ENCODE measurements around the gene PSG4. TPM values are rescaled to one million over a fixed set of nuclear protein-coding genes. Genes with fewer than 3 reads are reported as not detected.
"Not testable (repeated sequence)": the region's sequence is repeated elsewhere in the genome, so short reads cannot be mapped to it uniquely, and the experiment has no call there.

Gene PSG4
- not detected for total RNA-seq
- long read RNA-seq = 0 reads

DNA sequence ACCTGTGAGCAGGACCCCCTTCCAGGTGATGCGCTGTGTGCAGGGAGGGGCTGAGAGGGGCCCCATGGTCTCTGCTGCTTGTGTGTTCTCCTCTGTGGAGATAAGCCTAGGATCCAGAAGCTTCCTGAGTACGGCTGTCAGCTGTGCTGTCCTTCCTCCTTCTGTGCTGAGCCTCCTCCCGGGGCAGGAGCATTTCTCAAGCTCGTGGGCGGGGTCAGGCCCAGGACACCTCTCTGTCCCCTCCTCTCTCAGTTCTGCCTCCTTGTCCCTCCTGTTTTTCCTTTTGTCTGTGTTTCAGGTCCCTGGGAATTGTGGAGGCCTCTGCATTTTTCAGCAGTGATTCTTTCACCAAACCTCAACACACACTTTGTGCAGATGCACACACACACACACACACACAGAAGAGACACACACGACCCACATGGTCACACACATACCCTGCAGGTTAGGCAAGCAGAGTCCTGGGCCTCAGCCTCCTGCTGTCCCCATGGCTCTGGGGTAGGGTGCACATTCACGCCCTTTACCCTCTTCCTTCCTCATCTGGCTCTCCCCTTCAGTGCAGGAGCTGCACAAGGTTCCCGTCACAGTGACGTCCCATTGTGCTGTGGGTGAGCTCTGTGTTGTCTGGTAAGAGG, at the start of gene PSG4:
TSS of gene PSG4 (minus strand) at position 168 of the 635 bp plus-strand sequence. CDS start at position 66, 102 bp downstream.
- DNase-seq; ATAC-seq (ENCODE audit: poor library complexity); intact Hi-C loops (cut with DNase I): not testable (repeated sequence)

DNA sequence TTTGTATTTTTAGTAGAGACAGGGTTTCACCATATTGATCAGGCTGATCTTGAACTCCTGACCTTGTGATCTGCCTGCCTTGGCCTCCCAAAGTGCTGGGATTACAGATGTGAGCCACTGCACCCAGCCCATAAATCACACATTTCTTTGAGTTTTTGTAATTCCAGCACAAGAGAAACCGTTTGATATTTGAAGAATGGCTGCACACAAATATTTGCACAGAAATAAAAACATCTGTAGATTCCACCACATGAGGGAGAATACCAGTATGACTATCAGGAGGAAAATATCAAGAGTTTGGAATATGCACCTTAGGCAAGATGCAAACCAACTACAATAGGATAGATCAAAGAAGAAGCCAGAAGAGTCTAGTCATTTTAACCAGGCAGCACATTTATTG, 46.0 kb upstream of the PSG4 start:
- intact Hi-C loops (cut with DNase I); ATAC-seq (ENCODE audit: poor library complexity); DNase-seq: not testable (repeated sequence)

DNA sequence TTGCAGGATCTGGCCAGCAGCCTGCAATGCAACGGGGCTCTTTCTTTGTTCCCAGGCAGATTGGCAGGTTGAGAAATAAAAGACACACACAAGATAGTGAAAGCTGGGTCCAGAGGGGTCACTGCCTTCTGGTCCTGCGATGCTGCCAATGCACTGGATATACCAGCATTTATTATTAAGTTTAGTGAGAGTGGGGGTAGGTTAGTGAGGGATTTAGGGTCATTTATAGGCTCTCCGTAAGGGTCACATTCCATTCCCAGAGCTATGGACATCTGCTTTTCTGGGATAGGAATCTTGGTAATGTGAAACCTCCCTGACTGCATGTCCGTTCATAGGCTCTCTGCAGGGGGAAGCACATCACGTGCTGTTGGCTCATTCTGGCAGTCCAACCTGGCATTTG, 44.9 kb upstream of the PSG4 start:
- ATAC-seq (ENCODE audit: poor library complexity); intact Hi-C loops (cut with DNase I); DNase-seq: not testable (repeated sequence)

DNA sequence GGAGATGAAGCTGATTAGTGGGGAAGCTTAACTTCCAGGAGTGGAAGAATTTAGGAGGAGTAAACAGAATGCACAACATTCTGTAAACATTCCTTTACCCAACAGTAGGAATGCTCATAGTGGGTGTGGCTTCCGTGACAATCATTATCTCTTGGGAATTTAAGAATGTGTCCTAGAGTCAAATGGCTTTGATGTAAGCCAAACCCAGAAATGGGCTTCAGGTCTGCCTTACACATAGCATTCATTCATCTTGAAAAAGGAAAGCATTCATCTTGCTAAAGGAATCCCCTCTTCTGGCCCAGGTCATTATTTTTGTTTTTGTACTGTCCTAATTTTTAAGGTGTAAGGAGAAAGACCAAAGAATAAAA, 43.2 kb upstream of the PSG4 start:
- intact Hi-C loops (cut with DNase I); DNase-seq; ATAC-seq (ENCODE audit: poor library complexity): not testable (repeated sequence)

DNA sequence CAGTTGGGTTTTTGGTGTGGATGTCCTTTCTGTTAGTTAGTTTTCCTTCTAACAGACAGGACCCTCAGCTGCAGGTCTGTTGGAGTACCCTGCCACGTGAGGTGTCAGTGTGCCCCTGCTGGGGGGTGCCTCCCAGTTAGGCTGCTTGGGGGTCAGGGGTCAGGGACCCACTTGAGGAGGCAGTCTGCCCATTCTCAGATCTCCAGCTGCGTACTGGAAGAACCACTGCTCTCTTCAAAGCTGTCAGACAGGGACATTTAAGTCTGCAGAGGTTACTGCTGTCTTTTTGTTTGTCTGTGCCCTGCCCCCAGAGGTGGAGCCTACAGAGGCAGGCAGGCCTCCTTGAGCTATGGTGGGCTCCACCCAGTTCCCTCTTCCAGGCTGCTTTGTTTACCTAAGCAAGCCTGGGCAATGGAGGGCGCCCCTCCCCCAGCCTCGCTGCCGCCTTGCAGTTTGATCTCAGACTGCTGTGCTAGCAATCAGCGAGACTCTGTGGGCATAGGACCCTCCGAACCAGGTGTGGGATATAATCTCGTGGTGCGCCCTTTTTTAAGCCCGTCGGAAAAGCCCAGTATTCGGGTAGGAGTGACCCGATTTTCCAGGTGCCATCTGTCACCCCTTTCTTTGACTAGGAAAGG, 41.9 kb upstream of the PSG4 start:
- DNase-seq; ATAC-seq (ENCODE audit: poor library complexity); intact Hi-C loops (cut with DNase I): not testable (repeated sequence)

DNA sequence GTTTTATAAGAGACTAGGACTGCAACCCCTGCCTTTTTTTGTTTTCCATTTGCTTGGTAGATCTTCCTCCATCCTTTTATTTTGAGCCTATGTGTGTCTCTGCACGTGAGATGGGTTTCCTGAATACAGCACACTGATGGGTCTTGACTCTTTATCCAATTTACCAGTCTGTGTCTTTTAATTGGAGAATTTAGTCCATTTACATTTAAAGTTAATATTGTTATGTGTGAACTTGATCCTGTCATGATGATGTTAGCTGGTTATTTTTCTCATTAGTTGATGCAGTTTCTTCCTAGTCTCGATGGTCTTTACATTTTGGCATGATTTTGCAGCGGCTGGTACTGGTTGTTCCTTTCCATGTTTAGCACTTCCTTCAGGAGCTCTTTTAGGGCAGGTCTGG, 40.4 kb upstream of the PSG4 start:
- intact Hi-C loops (cut with DNase I) = not testable (repeated sequence)

DNA sequence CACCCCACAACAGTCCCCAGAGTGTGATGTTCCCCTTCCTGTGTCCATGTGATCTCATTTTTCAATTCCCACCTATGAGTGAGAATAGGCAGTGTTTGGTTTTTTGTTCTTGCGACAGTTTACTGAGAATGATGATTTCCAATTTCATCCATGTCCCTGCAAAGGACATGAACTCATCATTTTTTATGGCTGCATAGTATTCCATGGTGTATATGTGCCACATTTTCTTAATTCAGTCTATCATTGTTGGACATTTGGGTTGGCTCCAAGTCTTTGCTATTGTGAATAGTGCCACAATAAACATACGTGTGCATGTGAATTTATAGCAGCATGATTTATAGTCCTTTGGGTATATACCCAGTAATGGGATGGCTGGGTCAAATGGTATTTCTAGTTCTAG, 36.8 kb upstream of the PSG4 start:
- intact Hi-C loops (cut with DNase I); DNase-seq: not testable (repeated sequence)

More for the DNA sequence above, 40.4 kb upstream of the PSG4 start:
- ATAC-seq (ENCODE audit: poor library complexity); DNase-seq: not testable (repeated sequence)

GRCh38 chr19:43238213-43238612, 32.8 kb upstream of the PSG4 start:
- intact Hi-C loops (cut with DNase I); DNase-seq; ATAC-seq (ENCODE audit: poor library complexity): not testable (repeated sequence)

More for the DNA sequence above, 36.8 kb upstream of the PSG4 start:
- not testable (repeated sequence) for ATAC-seq (ENCODE audit: poor library complexity)

- DNase-seq; ATAC-seq (ENCODE audit: poor library complexity); intact Hi-C loops (cut with DNase I): not testable (repeated sequence)
Measured at GRCh38 chr19:43235686-43236085, 30.2 kb upstream of the PSG4 start.

GRCh38 chr19:43229315-43229714, 23.9 kb upstream of the PSG4 start:
- ATAC-seq (ENCODE audit: poor library complexity) (no peak), DNase-seq (no peak)
- intact Hi-C loops (cut with DNase I) = no loop called here

DNA sequence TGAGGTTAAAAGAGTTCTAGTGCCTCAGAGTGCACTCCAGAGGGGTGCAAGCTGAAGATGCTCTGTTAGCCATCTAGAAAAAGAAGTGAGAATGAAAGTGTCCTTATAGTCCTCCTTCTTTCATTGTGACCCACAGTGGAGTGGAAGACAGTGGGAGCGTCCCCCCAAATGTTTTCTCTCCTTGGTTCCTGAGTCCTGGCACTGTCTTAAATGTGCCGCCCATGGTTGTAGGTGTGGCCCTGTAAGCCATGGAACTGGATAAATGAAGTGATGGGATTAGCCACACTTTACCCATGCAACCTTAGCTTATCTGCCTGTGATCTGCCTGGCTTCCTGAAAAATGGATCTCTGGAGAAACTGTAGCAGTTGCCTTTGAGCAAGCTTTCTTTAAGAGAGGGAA, 23.3 kb upstream of the PSG4 start:
- intact Hi-C loops (cut with DNase I); ATAC-seq (ENCODE audit: poor library complexity); DNase-seq: not testable (repeated sequence)

DNA sequence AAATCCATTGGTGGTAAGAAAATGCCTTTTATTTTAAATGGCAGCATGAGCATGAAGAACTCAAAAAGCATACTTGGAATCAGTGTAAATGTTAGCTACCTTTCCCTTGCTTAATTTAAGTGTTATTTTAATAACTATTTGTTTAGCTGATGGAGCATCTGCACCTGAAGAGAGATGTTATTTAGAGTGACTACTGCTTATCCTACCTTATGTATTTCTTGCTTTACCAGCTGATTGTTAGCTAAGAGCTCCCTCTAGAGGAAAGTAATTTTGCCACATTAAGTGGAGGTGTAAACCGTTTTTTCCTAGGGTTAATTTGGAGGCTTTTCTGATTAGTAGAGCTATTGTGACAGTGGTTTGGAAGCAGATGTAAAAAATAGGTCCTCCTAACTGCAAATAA, 21.5 kb upstream of the PSG4 start:
- ATAC-seq (ENCODE audit: poor library complexity); intact Hi-C loops (cut with DNase I); DNase-seq: not testable (repeated sequence)

DNA sequence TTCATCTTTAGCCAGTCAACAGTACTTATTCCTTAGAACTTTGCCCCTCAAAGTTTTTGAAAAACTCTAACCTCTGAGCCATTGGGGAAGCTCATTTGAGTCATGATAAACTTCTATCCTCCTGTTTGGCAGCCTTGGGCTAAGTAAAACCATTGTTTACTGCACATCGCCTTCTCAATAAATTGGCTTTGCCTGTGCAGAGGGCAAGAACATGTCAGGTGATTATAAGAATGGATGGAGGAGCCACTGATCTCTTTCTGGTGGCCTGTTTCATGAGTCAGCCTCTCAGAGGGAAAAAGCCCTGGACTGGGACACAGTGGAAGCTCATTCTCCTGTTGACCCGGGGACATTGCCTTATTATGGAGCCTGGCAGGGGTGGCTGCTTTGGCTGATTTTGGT, 19.4 kb upstream of the PSG4 start:
- intact Hi-C loops (cut with DNase I) = no loop called here
- no peak for DNase-seq
- ATAC-seq (ENCODE audit: poor library complexity) = no peak

DNA sequence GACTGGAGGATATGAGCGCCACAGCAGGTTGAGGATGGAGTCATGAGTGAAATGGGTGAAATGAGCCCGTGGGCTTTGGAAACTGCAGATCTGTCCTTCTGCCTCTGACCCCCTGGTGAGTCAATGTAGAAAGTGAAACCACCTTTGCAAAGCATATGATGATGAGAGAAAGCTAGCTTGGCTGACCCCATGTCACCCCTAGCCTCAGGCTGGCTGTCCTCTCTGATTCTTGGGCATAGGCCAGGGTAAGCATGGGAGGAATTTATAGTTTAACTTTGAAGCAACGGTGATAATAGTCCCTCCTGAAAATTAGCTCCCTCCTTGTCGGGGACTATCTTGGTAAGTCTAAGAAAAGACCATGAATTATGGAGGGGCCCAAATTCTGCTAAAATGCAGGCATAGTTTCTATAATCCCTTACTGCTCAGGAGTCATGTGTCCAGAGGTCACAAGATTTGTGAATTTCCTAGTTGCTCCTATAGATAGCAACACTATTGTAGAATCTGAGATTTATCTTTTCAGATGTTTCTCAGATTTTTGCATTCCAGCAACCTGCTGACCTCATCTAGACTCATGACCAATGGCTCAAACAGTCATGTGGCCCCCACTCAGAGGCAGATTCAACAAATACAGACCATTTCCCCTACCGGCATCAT, 18.9 kb upstream of the PSG4 start:
- DNase-seq; ATAC-seq (ENCODE audit: poor library complexity); intact Hi-C loops (cut with DNase I): not testable (repeated sequence)

DNA sequence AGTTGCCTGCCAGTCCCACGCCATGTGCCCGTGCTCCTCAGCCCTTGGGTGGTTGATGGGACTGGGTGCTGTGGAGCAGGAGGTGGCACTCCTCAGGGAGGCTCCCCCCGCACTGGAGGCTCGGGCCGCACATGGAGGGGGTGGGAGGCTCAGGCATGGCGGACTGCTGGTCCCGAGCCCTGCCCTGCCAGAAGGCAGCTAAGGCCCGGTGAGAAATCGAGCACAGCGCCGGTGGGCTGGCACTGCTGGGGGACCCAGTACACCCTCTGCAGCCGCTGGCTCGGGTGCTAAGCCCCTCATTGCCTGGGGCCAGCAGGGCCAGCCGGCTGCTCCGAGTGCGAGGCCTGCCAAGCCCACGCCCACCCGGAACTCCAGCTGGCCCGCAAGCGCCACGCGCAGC, 16.5 kb upstream of the PSG4 start:
- ATAC-seq (ENCODE audit: poor library complexity); intact Hi-C loops (cut with DNase I): not testable (repeated sequence)

GRCh38 chr19:43219136-43219535, 13.7 kb upstream of the PSG4 start:
- intact Hi-C loops (cut with DNase I); DNase-seq; ATAC-seq (ENCODE audit: poor library complexity): not testable (repeated sequence)

More for the DNA sequence above, 16.5 kb upstream of the PSG4 start:
- DNase-seq = not testable (repeated sequence)

DNA sequence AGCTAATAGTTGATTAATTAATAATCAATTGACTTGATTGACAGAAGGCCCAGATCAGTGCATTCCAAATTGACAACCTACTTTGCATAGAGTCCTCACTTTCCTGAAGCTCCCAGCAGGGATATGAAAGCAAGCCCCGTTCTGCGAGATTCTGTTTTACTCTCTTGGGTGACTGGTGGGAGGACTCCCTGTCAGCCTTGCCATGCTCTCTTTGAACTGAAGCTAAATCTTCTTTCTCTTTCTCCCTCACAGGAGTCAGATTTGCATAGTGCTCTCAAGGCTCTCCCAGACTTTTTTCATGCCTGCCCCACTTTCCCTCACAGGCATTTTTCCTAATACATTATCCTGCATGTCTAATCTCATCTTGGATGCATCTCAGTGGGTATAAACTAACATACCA, 10.4 kb upstream of the PSG4 start:
- ATAC-seq (ENCODE audit: poor library complexity); intact Hi-C loops (cut with DNase I): not testable (repeated sequence)

GRCh38 chr19:43207991-43208390, 2.6 kb upstream of the PSG4 start:
- no peak for DNase-seq
- intact Hi-C loops (cut with DNase I) = no loop called here
- no peak for ATAC-seq (ENCODE audit: poor library complexity)

More for the DNA sequence above, 10.4 kb upstream of the PSG4 start:
- DNase-seq = not testable (repeated sequence)

- ATAC-seq (ENCODE audit: poor library complexity); intact Hi-C loops (cut with DNase I); DNase-seq: not testable (repeated sequence)
Measured at GRCh38 chr19:43207174-43207573, 1.7 kb upstream of the PSG4 start.

Measured in Right ventricle myocardium superior (tissue), 1 donor.